Stimulated activated CD4-positive, alpha-beta T cell treated with anti-CD3 and anti-CD28 coated beads, Interleukin-1b, Interleukin-23, amount 100 ng/mL, for 4 hours (primary cell): ENCODE results near the gene MSH3.
"Not testable (repeated sequence)": the region's sequence is repeated elsewhere in the genome, so short reads cannot be mapped to it uniquely, and the experiment has no call there.

Experiments used
- DNase-seq, 2 donors: peaks; one replicate each; pipeline ENCODE4 v3.0.0-alpha.2; 2020; ENCODE audit warnings: low read depth in 2 of 2

Gene MSH3

DNA sequence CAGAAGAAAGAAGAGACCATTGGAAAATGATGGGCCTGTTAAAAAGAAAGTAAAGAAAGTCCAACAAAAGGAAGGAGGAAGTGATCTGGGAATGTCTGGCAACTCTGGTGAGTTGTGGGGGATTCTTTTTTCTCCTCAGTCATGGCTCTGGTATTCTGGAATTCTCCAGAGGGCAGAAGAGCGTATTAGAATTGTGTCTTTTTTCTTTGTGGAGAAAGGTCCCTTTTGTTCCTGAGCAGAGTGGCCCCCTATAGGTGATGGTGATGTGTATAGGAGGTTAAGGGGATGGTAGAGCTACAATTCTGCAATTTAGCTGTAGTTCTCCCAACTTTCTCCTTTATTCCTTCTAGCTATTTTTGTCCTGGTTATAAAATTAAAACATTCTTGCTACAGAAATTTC, 2.0 kb downstream of the MSH3 start:
- no peak for DNase-seq

DNA sequence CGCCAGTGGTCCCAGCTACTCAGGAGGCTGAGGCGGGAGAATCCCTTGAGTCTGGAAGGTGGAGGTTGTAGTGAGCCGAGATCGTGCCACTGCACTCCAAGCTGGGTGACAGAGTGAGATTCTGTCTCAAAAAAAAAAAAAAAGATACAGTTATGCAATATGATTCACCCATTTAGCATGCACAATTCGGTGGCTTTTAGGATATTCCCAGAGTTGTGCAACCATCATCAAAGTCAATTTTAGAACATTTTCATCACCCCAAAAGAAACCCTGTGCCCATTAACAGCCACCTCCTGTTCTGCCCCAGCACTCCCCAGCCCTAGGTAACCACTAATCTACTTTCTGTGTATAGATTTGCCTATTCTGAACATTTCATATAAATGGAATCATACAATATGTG, 4.7 kb downstream of the MSH3 start:
- DNase-seq: no peak

DNA sequence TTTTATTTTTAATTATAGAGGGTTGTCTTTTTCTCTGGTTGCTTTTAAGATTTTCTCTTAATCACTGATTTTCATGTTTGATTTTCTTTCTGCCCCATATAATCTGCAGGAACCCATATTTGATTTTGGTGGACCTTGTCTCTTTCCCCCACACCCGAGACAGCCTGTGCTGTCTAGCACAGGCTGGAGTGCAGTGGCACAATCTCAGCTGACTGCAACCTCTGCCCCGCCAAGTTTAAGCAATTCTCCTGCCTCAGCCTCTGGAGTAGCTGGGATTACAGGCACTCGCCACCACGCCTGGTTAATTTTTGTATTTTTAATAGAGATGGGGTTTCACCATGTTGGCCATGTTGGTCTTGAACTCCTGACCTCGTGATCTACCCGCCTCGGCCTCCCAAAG, 6.2 kb downstream of the MSH3 start:
- not testable (repeated sequence) for DNase-seq

DNA sequence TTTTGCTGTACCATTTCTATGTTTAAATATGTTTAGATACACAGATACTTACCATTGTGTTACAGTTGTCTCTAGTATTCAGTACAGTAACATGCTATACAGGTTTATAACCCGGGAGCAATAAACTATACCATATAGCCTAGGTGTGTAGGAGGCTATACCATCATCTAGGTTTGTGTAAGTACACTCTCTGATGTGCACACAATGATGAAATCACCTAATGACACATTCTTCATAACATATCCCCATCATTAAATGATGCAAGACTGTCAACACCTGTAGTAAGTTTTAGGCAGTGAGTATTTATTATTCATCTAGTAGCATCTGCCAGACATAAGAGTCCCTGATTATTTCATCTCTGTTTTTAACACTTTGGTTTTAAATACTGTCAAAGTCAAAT, 7.7 kb downstream of the MSH3 start:
- DNase-seq: no peak

DNA sequence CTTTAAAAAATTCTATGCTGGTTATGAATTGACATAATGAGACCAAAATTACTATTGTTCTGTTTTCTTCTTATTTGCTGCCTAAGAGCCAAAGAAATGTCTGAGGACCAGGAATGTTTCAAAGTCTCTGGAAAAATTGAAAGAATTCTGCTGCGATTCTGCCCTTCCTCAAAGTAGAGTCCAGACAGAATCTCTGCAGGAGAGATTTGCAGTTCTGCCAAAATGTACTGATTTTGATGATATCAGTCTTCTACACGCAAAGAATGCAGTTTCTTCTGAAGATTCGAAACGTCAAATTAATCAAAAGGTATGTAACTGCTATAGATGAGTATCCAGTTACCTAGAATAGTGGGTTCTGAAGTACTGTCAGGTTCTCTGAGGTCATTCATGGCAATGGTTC, 10.6 kb downstream of the MSH3 start:
- DNase-seq: no peak

DNA sequence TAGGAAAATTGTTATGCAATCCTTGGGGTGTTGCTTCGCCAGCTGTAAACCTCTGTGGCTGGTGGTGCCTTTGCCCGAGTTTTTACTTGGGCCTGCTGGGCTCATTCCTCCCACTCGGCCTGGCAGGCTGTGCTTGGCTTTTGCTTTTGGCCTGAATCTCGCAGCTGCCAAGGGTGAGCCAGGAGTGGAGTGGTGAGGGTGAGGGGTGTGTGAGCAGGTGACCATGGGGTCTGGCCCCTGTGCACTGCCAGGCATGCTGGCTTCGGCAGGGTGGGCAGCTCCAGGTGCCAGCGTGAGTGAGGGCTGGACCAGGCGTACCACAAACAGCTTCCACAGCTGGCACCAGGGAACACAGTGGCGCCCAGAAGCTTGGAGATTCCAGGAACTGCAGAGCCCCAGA, 12.9 kb downstream of the MSH3 start:
- no peak for DNase-seq

DNA sequence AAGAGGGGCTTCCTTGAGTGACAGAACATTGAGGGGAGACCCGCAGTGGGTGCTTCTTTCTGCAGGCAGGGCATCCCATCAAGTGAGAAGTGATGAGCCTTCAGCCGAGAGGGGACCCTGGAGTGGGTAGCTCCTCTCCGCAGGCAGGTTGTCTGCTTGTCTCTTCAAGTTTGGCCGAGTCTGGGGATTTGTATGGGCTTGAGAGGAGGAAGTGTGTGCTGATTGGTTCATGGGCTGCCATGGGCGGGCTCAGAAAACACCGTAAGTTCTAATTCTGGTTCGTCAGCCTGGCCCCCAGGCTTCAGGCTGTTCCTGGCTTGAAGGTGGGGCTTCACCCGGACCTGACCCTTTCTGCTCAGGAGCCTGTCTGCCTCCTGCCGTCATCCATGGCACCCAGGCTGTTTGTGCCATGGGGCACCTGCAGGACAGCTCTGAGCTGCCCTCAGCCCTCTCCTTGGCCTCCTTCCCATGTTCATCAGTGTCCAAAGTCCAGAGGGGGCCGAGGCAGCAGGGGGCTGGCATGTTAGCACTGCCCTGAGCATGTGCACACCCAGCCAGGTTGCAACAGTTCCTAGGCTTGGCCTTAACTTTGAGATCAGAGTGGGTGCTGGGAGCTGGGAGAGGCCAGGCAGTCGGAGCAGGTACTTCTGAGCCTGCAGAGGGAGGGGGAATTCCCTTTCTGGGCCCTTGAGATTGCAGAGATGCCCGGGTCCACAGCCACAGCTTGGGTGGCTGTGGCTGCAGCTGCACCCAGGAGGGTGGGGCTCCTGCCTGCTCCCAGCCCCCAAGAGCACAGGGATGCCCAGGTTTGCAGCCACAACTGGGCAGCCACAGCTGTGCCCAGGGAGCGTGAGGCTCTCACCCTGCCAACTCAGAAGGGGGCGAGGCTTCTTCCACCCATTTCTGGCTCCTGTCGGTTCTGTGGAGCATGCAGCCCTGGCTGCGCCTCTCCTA, 13.8 kb downstream of the MSH3 start:
- no peak for DNase-seq

DNA sequence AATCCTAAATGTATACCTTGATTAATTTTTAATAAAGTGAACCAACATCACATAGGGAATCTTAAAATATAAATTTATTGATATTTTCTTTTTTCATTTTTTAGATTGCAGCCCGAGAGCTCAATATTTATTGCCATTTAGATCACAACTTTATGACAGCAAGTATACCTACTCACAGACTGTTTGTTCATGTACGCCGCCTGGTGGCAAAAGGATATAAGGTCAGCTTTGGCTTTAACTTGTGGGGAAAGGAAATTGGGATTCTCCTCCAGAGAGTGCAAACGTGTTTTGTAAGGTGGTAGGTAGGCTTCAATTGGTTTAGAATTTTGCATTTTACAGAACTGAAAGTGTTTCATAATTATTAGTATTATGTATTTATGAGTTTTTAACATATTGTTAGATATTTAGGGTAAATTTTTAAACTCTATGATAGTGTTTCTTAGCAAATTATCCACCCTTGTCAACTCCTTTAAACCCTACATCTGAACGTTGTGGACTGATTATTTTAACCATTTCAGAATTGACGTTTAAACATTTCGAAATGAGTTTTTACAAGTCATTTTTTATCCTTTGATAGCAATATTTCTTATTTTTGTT, 17.8 kb downstream of the MSH3 start:
- DNase-seq: peak; percentile 27 to 45

DNA sequence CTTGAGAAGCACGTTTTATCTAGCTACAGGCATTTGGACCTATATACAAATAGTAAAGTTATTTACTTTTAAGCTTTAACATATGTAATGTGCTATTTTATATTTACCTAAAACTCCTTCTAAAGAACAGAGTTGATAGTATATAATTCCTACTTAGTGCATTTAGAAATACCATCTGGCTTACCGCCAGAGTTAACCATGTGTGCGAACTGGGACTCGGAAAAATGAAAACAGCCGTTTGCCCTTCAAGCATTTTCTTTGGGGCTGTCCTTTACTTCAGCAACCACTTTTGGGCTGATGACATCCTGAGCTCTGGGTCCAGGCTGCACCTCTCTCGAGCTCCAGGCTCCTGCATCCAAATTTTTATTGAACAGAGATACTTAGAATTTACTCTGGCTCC, 22.3 kb downstream of the MSH3 start:
- DNase-seq: no peak

DNA sequence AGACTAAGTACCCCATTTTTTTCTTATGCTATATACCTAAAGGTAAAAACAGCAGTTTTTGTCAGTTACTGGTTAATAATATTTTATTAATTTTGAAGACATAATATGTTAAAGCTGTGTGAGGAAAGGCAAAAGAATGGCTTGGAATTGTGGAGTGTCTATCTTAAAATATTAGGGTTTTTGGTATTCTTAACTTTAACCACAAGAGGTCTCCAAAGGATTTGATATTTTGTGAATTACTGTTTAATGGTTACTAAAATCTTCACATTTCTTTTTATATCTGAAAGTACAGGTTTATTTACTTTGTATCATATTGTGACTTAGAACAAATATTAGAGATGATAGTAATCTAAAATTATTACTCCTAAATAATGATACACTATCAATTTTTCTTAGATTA, 32.3 kb downstream of the MSH3 start:
- no peak for DNase-seq

DNA sequence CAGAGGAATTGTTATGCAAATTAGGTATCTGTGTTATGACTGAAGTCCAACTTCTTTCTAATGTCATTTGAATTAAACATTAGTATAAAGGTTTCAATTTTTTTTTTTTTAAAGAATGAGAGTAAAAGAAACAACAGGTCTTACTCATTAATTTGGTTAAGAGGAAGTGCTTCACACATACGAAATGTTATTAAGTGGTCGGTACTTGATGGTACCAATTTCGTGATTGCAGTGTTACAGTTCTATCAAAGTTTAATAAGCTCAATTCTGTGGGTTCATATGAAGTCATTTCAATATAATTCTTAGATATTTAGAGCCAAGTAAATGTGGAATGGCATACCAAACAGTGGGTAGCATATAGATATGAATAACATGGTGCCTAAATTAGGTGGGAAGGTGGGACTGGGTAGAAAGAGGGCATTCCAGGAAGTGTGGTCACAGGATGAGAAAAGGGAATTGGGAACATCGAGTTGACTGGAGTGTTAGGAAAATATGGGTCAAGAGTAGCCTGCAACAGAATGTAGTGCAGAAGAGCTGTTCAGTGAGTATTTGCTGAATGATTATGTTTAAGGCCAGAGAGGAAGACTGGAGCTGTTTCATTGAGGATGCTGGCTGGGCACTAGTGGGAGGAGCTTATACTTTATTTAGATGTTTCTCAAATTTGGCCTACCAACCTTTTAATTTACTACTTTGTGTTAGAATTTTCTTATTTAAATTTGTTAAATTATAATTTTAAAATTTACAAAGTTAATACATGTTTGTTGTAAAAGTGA, 34.4 kb downstream of the MSH3 start:
- no peak for DNase-seq

DNA sequence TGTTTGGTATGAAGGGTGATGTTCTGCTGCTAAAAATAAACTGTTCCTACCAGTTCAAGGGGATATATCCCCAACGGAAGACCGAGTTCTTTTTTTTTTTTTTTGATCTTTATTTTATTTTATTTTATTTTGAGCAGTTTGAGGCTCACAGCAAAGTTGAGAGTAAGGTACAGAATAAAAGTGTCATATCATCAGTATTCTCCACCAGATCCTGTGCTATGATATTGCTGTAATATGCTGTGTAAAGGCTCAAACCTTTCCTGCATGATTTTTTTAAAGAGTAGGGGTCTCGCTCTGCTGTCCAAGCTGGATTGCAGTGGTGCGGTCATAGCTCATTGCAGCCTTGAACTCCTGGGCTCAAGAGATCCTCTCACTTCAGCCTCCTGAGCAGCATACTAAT, 35.2 kb downstream of the MSH3 start:
- no peak for DNase-seq

DNA sequence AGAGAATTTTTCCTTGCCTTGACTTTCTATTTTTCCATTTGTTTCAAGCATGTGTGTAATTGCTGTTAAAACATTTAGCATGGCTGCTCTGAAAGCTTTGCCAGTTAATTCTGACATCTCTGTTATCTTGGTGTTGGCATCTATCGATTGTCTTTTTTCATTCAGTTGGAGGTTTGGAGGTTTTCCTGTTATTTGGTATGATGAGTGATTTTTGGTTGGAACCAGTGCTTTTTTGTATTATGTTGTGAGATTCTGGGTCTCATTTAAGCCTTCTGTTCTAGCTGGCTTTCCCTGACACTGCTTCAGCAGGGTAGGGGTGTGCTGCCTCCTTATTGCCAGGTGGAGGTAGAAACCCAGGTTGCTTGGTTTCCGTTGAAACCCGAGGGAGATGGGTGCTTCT, 41.2 kb downstream of the MSH3 start:
- DNase-seq: no peak

DNA sequence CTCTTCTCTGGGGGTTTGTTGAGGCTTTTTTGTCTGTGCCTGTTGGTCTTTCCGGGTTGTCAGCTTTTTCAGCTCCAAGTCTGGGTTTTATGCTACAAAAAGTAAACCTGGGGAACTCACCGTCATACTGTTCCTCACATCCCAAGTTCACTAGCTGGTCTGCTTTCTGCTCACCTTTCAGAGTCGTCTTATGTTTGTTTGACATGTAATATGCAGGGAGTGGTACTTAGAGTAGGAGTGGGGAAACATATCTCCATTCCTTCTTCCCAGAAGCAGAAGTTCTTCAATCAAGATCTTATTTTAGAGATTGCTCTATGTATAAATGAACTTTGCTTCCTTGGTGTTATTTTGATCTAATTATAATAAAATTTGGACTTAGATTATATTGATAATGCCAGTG, 42.0 kb downstream of the MSH3 start:
- DNase-seq: no peak

DNA sequence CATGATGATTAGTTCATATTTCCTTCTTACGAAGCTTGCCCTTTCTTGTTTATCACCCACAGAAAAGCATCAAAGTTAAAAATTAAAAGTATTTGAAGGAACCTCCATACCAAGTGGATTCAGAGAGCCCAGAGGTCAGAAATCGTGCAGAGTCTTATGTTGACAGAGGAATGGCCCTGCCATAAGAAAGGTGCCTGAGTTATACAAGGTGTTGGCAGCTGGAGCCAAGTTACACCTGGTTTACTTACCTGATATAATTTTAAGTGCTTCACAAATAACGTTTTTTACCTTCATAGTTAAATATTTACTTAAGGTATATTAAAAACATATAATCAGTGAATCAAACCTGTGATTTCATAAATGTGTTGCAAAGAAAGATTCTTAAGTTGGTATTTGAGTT, 42.6 kb downstream of the MSH3 start:
- no peak for DNase-seq

DNA sequence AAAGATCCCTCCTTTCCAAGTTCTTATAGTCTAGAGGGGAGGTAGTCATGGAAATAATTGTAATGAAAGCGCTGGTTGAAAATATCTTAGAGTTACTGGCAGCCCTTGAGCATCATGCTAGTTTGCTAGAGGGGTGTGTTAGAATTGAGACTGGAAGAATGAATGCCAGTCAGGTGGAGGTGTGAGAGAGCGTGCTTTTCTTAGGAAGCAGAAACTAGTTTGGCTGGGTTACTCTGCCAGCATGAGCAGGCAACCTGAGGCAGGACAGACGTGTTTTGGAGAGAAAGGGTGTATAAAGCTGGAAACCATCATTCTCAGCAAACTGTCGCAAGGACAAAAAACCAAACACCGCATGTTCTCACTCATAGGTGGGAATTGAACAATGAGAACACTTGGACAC, 43.9 kb downstream of the MSH3 start:
- DNase-seq: no peak

DNA sequence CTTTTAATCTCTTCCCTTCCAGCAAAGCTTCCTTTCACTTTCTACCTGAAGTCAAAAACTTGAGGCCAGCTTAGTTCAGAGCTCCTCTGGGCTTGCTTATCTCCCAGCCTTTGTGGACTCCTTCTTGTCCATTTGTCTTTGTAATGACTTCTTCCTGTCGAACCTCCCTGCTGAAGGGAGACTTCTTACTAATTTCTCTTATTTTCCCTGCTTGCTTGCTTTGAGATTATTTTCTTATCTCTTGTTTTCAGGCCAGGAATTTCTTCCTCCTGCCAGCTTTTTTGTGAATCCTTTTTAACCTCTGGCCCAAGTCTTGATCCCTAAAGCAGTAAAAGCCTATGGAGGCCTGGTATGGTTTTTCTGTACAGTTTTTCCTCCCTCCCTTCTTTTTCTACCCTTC, 47.1 kb downstream of the MSH3 start:
- no peak for DNase-seq

DNA sequence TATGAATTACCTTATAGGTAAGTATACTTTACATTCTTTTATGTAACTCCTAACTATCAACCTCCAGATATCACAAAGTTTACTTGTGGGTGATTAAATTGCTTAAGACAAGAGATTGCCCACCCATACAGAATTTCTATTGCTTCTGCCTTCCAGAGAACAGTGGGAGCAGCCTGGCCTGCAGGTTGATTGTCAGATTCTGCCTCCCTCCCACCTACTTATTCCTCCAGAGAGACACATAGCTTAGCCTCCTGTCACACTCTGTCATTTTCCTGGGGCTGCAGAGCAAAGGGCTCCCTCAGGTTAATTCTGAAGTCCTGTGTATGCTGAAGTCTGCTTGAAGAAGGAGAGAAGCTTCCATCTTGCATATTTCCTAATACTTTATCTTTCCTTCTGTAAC, 48.8 kb downstream of the MSH3 start:
- DNase-seq: no peak

DNA sequence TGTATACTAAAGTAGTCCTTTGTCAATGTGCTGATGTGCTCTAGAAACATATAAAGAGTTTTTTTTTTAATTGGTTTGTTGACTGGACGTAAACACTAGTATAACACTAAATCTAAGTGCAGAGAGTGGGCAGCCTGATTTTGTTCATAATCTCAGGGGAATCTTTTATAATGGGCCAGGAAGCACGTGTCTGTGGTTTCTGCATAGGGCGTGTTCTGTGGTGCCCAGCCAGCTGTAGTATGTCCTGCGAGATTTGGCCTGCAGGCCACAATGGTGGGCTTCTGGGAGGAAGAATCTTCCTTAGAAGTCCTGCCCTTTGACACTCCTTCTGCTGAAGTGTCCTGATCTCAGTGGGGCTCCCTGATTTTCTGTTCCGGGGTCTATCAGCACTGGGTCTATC, 49.3 kb downstream of the MSH3 start:
- DNase-seq: no peak

DNA sequence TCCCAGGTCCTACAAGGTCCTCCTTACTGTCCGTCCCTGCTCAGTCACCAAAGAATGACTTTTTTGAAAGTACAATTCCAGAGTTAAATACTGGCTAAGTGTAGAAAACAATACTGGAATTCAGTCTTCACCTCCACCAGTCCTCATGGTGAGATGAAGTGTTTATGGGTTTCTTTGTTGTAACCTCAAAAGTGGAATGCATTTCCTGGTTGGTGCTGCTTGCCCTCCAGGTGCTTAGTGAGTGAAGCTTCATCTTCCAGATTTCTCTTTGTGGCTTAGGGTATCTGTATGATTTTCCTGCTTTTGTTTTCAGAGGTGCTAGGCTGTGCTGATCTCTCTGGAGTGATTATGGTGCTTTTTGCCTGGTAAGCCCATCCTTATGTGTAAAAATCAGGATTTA, 49.8 kb downstream of the MSH3 start:
- no peak for DNase-seq

DNA sequence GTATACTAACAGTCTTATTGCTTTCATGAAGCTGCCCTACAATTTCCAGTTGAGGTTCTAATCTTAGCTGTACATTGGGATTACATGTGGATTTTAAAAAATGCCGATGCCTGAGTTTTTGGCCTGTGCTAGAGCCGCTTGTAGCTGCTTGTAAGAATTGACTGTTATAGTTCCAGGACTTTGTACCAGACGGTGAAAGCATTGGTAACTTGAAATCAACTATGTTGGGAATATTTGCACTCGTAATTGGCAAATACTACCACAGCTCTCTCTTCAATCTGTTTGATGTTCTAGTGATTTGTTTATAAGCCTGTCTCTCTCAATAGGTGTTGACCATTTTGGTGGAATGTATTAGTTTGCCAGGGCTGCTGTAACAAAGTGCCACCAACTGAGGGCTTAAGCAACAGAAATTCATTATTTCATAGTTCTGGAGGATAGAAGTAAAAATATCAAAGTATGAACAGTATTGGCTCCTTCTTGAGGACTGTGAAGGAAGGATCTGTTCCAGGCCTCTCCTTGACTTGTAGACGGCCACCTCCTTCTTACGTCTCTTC, 50.8 kb downstream of the MSH3 start:
- DNase-seq: no peak

DNA sequence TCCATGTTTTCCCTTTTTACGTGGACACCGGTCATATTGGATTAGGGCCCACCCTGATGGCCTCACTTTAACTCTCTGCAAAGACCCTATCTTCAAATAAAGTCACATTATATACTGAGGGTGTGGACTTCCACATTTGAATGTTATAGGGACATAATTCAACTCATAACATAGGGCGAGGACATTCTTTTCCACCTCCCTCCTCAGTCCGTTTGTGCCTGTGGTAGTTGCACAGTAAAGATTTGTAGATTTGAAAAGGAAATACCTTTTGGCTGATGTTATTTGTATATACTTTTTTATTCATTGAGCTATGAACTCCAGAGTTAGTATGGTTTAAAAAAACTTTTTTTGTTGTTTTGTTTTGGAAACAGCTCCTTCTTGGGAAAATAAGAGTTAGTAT, 51.3 kb downstream of the MSH3 start:
- DNase-seq: no peak
